Natural killer cell (primary cell): Measurements from ENCODE around the gene GABBR2. TPM values are rescaled to one million over a fixed set of nuclear protein-coding genes. Genes with fewer than 3 reads are reported as not detected.

Experiments used
- ATAC-seq, 3 donors: fragments of 150-1000 bp in 2 of 3; fragments of 200-7000 bp in 1 of 3; cut with Tn5 transposase; 1 replicate in 1 of 3; 2 replicates in 2 of 3; pipeline ENCODE4 v1.10.0; 2021; ENCODE audit warnings: mild to moderate bottlenecking in 2 of 3, moderate library complexity in 2 of 3
- DNase-seq, 2 donors: peaks; one replicate each; pipeline versions ENCODE4 v3.0.0 to v3.0.0-alpha.2; 2013 to 2021; ENCODE audit warnings: mixed read lengths in 1 of 2
- H3K27ac ChIP-seq: one replicate; pipeline ENCODE4 v1.5.1; 2013; ENCODE audit warnings: mild to moderate bottlenecking, low read length
- H3K27me3 ChIP-seq: one replicate; pipeline ENCODE4 v1.6.1; 2013; ENCODE audit warnings: low read length; ENCODE audit not compliant: control insufficient read depth, insufficient read depth
- H3K36me3 ChIP-seq: one replicate; pipeline ENCODE4 v1.6.1; 2013; ENCODE audit warnings: low read length; ENCODE audit not compliant: control insufficient read depth, insufficient read depth
- H3K4me1 ChIP-seq: one replicate; pipeline ENCODE4 v1.6.1; 2013; ENCODE audit warnings: low read length; ENCODE audit not compliant: control insufficient read depth, insufficient read depth
- H3K4me3 ChIP-seq: one replicate; pipeline ENCODE4 v1.5.1; 2013; ENCODE audit warnings: low read length
- H3K9me3 ChIP-seq: one replicate; pipeline ENCODE4 v1.6.1; 2013; ENCODE audit warnings: low read length; ENCODE audit not compliant: control insufficient read depth, insufficient read depth
- H3K27ac Mint-ChIP-seq, 2 donors: one replicate each; pipeline ENCODE4 v1.8.0; 2022; ENCODE audit warnings: mild to moderate bottlenecking in 2 of 2, mixed read lengths in 2 of 2, moderate library complexity in 1 of 2
- H3K27me3 Mint-ChIP-seq, 2 donors: one replicate each; pipeline ENCODE4 v1.8.0; 2022; ENCODE audit warnings: low read depth in 2 of 2, mixed read lengths in 2 of 2
- H3K36me3 Mint-ChIP-seq: one replicate; pipeline ENCODE4 v1.8.0; 2022; ENCODE audit warnings: mixed read lengths
- H3K4me1 Mint-ChIP-seq, 2 donors: one replicate each; pipeline ENCODE4 v1.8.0; 2022; ENCODE audit warnings: mixed read lengths in 2 of 2
- H3K4me3 Mint-ChIP-seq: one replicate; pipeline ENCODE4 v1.8.0; 2022; ENCODE audit warnings: mild to moderate bottlenecking, moderate library complexity, mixed read lengths
- H3K9me3 Mint-ChIP-seq, 2 donors: one replicate each; pipeline ENCODE4 v1.8.0; 2022; ENCODE audit warnings: mixed read lengths in 2 of 2
- WGBS: methylation state at CpG from one replicate; pipeline ENCODE4 v1.1.7; 2013; ENCODE audit warnings: missing lambda C conversion rate; ENCODE audit not compliant: insufficient coverage; 5-methylcytosine and 5-hydroxymethylcytosine counted together
- intact Hi-C: fragments of 100-400 bp; cut with micrococcal nuclease; formaldehyde crosslinking; loops from one replicate; pipeline ENCODE4 v1.14.2; 2022
- total RNA-seq, 4 donors: library from RNA; stranded (reverse); fragments of 120-200 nt in 1 of 4; gene quantifications; one replicate each; pipeline versions ENCODE4 v1.2.3 to v1.2.4, GENCODE V29; 2013 to 2022
- TF ChIP-seq, protein P1 (sequence below): fragments of 200-600 bp; IDR thresholded peaks from one replicate; pipeline ENCODE4 v1.8.0; 2022; ENCODE audit warnings: antibody characterized with exemption

Gene GABBR2
- total RNA-seq, 3 donors from 2014 or later (not counting 1 experiment from before 2014, with no cell fraction given): not detected

GRCh38 chr9:98547606-98548005 is 161.1 kb downstream of the GABBR2 start:
- no peak for ATAC-seq
- H3K9me3 ChIP-seq: no peaks in the 10 kb centered on the region
- H3K27ac ChIP-seq: no peak overlapping the region
- no peaks in the 10 kb centered on the region for H3K36me3 ChIP-seq
- DNase-seq: no peak
- Mint-ChIP-seq H3K4me1 (no peaks in the 10 kb centered on the region), H3K36me3 (no peaks in the 10 kb centered on the region), H3K4me3 (no peak overlapping the region), H3K27me3 (peaks cover 6 to 14% of the 10 kb centered on the region in 2 donors), H3K27ac (no peak overlapping the region), H3K9me3 (no peaks in the 10 kb centered on the region)
- intact Hi-C loops: no loop called here
- WGBS: no CpG with 5 or more reads among the region's 2 CpGs
- no peaks in the 10 kb centered on the region for H3K27me3 ChIP-seq
- no peaks in the 10 kb centered on the region for H3K4me1 ChIP-seq
- H3K4me3 ChIP-seq: no peak overlapping the region
- TF ChIP-seq, protein P1, sequence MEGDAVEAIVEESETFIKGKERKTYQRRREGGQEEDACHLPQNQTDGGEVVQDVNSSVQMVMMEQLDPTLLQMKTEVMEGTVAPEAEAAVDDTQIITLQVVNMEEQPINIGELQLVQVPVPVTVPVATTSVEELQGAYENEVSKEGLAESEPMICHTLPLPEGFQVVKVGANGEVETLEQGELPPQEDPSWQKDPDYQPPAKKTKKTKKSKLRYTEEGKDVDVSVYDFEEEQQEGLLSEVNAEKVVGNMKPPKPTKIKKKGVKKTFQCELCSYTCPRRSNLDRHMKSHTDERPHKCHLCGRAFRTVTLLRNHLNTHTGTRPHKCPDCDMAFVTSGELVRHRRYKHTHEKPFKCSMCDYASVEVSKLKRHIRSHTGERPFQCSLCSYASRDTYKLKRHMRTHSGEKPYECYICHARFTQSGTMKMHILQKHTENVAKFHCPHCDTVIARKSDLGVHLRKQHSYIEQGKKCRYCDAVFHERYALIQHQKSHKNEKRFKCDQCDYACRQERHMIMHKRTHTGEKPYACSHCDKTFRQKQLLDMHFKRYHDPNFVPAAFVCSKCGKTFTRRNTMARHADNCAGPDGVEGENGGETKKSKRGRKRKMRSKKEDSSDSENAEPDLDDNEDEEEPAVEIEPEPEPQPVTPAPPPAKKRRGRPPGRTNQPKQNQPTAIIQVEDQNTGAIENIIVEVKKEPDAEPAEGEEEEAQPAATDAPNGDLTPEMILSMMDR: no peak

- no peak overlapping the region for H3K4me3 ChIP-seq
- H3K36me3 Mint-ChIP-seq: no peaks in the 10 kb centered on the region
- no peaks in the 10 kb centered on the region for H3K4me1 ChIP-seq
- no peaks in the 10 kb centered on the region for H3K36me3 ChIP-seq
- no peaks in the 10 kb centered on the region for H3K9me3 Mint-ChIP-seq
- 88% methylated on average over 4 of the region's 4 CpGs for WGBS
- no peak overlapping the region for H3K4me3 Mint-ChIP-seq
- intact Hi-C loops: no loop called here
- ATAC-seq (no peak), DNase-seq (no peak)
- H3K27ac Mint-ChIP-seq: no peak overlapping the region
- no peaks in the 10 kb centered on the region for H3K9me3 ChIP-seq
- H3K27me3 Mint-ChIP-seq: peaks cover 9 to 19% of the 10 kb centered on the region in 2 donors
- H3K27me3 ChIP-seq: no peaks in the 10 kb centered on the region
- no peaks in the 10 kb centered on the region for H3K4me1 Mint-ChIP-seq
- TF ChIP-seq, protein P1: no peak
- no peak overlapping the region for H3K27ac ChIP-seq
These were observed 163.7 kb downstream of the GABBR2 start for GRCh38 chr9:98545021-98545420.

GRCh38 chr9:98541684-98542230 is 167.0 kb downstream of the GABBR2 start:
- Histone ChIP-seq H3K36me3 (no peaks in the 10 kb centered on the region), H3K27ac (no peak overlapping the region), H3K4me3 (no peak overlapping the region), H3K4me1 (no peaks in the 10 kb centered on the region), H3K9me3 (no peaks in the 10 kb centered on the region), H3K27me3 (no peaks in the 10 kb centered on the region)
- Mint-ChIP-seq H3K4me3 (no peak overlapping the region), H3K36me3 (no peaks in the 10 kb centered on the region), H3K4me1 (no peaks in the 10 kb centered on the region), H3K27me3 (peaks cover 8 to 12% of the 10 kb centered on the region in 2 donors), H3K9me3 (no peaks in the 10 kb centered on the region), H3K27ac (no peak overlapping the region)
- intact Hi-C loops: no loop called here
- DNase-seq (no peak), ATAC-seq (peak in 1 of 3 donors; percentile 27)
- WGBS: 94% methylated on average over 16 of the region's 16 CpGs
- TF ChIP-seq, protein P1: no peak

DNA sequence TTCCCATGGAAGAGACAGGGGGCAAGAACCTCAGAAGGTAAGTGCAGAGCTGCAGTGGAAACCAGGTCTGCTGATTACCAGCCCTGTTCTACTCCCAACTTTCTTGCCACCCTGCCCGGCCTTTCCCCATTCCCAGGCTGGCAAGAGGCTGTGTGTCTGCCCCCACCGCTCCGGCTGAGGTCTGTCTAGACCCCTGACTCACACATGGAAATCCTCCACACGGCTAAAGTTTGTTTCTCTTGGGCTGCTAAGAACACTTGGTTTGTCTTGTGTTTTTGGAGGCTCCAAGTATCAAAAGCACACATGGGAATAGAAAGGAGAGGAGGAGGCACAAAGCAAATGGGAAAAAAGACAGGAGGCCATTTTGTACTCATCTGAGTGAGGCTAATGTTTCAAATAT is 168.3 kb downstream of the GABBR2 start:
- Histone ChIP-seq H3K4me3 (no peak overlapping the region), H3K9me3 (no peaks in the 10 kb centered on the region), H3K27me3 (no peaks in the 10 kb centered on the region), H3K36me3 (no peaks in the 10 kb centered on the region), H3K4me1 (no peaks in the 10 kb centered on the region), H3K27ac (no peak overlapping the region)
- Mint-ChIP-seq H3K36me3 (no peaks in the 10 kb centered on the region), H3K9me3 (no peaks in the 10 kb centered on the region), H3K4me1 (no peaks in the 10 kb centered on the region), H3K27ac (no peak overlapping the region), H3K27me3 (peaks cover 11 to 12% of the 10 kb centered on the region in 2 donors), H3K4me3 (no peak overlapping the region)
- WGBS: 82% methylated on average over 4 of the region's 4 CpGs
- ATAC-seq (no peak), DNase-seq (no peak)
- TF ChIP-seq, protein P1: no peak
- intact Hi-C loops: no loop called here
